ENCODE measurements around the gene CCDC169. TPM values are rescaled to one million over a fixed set of nuclear protein-coding genes. Genes with fewer than 3 reads are reported as not detected.

The CCDC169 gene
- total RNA-seq, 2 donors from 2014 or later, result not detected

DNA sequence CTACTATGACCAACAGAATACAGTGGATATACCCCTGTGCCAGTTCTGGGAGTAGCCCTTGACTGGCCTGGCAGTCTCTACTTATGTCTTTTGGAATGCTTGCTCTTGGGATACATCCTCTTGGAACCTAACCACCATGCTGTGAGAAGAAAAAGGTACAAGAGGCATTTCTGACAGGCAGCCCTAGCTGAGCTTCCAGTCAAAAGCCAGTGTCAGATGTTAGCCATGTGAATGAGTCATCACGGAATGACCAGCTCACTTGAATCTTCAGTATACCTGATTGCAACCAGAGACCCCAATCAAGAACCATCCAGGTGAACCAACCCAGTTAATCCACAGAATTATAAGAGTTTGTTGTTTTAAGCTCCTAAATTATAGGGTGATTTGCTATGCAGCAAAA is 4.1 kb downstream of the CCDC169 start:
- Histone ChIP-seq H3K9me3 (no peaks in the 10 kb centered on the region), H3K27me3 (replicated peaks; ENCODE audit: insufficient read depth) (no peaks in the 10 kb centered on the region), H3K27ac (no peak overlapping the region), H3K4me3 (no peak overlapping the region), H3K36me3 (no peaks in the 10 kb centered on the region), H3K4me1 (ENCODE audit: control insufficient read depth in 1 of 2, low read depth in 2 of 2) (peaks cover 4 to 11% of the 10 kb centered on the region in 2 donors)
- no peak for ATAC-seq (ENCODE audit: insufficient number of reproducible peaks, low FRiP score, low read depth)
- no peak for DNase-seq (ENCODE audit: low spot score)
- TF ChIP-seq, protein P1, sequence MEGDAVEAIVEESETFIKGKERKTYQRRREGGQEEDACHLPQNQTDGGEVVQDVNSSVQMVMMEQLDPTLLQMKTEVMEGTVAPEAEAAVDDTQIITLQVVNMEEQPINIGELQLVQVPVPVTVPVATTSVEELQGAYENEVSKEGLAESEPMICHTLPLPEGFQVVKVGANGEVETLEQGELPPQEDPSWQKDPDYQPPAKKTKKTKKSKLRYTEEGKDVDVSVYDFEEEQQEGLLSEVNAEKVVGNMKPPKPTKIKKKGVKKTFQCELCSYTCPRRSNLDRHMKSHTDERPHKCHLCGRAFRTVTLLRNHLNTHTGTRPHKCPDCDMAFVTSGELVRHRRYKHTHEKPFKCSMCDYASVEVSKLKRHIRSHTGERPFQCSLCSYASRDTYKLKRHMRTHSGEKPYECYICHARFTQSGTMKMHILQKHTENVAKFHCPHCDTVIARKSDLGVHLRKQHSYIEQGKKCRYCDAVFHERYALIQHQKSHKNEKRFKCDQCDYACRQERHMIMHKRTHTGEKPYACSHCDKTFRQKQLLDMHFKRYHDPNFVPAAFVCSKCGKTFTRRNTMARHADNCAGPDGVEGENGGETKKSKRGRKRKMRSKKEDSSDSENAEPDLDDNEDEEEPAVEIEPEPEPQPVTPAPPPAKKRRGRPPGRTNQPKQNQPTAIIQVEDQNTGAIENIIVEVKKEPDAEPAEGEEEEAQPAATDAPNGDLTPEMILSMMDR (IDR thresholded peaks at IDR 0.05), result no peak

DNA sequence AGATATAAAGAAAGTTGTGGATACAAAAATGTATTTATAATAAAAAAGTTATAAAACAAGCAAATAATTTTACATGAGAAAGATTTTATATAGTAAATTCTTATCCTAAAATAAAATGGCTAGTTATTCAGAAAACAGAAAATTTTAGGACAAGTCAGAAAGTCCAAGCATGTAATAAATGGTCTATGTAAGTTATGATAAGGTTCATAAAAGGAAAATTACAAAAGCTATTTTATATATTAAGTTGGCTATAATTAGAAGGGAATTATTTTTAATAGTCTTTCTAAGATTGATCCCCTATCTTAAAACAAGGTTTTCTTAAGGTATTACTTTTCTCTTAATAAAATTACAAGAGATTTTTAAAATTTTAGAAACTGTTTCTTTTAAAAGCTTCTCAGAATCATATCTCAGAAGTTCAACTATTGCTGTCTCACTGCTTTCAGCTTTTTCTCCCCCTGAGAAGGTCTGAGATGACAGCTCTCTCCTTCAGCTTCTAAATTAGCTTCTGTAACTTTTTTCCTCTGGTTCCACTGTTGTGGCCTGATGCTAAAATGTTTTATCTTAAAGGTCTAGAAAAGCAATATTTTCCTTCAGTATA is 8.7 kb downstream of the CCDC169 start:
- H3K4me3 ChIP-seq, result no peak overlapping the region
- no peak for DNase-seq (ENCODE audit: low spot score)
- no peaks in the 10 kb centered on the region for H3K27me3 ChIP-seq (replicated peaks; ENCODE audit: insufficient read depth)
- H3K27ac ChIP-seq, result no peak overlapping the region
- H3K9me3 ChIP-seq, result no peaks in the 10 kb centered on the region
- no peaks in the 10 kb centered on the region for H3K4me1 ChIP-seq (ENCODE audit: control insufficient read depth in 1 of 2, low read depth in 2 of 2)
- ATAC-seq (ENCODE audit: insufficient number of reproducible peaks, low FRiP score, low read depth), result no peak
- no peaks in the 10 kb centered on the region for H3K36me3 ChIP-seq
- TF ChIP-seq, protein P1 (IDR thresholded peaks at IDR 0.05), result no peak

DNA sequence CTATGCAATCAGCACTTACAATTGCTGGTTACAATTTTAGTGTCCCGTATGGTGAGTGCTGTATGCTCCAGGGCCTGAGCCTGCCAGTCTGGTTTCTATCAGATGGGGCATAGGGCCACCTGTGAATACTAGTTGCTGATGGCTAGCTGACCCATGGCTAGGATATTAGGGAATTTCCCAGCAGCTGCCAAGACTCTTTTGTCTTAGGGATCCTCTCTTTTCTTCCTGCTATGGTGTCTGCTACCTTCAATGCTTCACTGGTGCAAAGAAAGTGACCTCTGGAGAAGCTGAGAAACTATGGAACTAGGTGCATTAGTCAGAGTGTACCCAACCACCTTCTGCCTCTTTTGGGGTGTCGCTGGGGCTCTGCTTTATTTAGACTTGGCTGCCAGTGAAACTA is 11.6 kb downstream of the CCDC169 start:
- Histone ChIP-seq H3K4me1 (ENCODE audit: control insufficient read depth in 1 of 2, low read depth in 2 of 2) (no peaks in the 10 kb centered on the region), H3K27ac (no peak overlapping the region), H3K9me3 (no peaks in the 10 kb centered on the region), H3K27me3 (replicated peaks; ENCODE audit: insufficient read depth) (no peaks in the 10 kb centered on the region), H3K36me3 (no peaks in the 10 kb centered on the region), H3K4me3 (no peak overlapping the region)
- ATAC-seq (ENCODE audit: insufficient number of reproducible peaks, low FRiP score, low read depth) (no peak), DNase-seq (ENCODE audit: low spot score) (no peak)
- TF ChIP-seq, protein P1 (IDR thresholded peaks at IDR 0.05), result no peak

DNA sequence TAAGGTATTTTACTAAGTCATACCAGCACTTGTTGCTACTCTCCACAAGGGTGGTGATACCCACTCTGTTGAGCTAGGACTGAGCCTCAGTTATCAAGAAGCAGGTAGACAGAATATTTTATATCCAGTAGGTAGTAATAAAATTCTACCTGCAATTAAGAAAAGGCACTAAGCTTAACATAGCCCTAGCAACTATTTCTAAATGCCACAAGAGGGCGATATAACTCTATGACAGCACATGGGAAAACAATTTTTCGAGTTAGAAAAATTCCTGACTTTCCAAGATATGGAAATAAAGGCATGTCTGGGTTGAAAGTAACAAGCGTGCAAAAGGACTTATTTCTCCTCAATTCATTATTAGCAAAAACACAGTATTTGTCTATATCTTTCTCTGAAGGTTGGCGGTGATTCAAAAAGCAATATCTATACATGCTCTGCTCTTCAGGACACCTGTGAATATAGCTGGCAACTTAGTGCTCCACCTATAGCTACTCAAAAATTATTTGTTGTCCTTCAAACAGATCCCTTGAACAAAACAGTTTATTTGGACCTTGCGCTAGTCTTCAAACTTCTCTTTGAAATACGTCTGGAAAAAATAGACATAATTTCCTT is 14.7 kb downstream of the CCDC169 start:
- Histone ChIP-seq H3K36me3 (no peaks in the 10 kb centered on the region), H3K27ac (no peak overlapping the region), H3K4me1 (ENCODE audit: control insufficient read depth in 1 of 2, low read depth in 2 of 2) (no peaks in the 10 kb centered on the region), H3K9me3 (no peaks in the 10 kb centered on the region), H3K27me3 (replicated peaks; ENCODE audit: insufficient read depth) (no peaks in the 10 kb centered on the region), H3K4me3 (no peak overlapping the region)
- DNase-seq (ENCODE audit: low spot score) (no peak), ATAC-seq (ENCODE audit: insufficient number of reproducible peaks, low FRiP score, low read depth) (peak; percentile 37)
- TF ChIP-seq, protein P1 (IDR thresholded peaks at IDR 0.05), result peak; percentile 78

DNA sequence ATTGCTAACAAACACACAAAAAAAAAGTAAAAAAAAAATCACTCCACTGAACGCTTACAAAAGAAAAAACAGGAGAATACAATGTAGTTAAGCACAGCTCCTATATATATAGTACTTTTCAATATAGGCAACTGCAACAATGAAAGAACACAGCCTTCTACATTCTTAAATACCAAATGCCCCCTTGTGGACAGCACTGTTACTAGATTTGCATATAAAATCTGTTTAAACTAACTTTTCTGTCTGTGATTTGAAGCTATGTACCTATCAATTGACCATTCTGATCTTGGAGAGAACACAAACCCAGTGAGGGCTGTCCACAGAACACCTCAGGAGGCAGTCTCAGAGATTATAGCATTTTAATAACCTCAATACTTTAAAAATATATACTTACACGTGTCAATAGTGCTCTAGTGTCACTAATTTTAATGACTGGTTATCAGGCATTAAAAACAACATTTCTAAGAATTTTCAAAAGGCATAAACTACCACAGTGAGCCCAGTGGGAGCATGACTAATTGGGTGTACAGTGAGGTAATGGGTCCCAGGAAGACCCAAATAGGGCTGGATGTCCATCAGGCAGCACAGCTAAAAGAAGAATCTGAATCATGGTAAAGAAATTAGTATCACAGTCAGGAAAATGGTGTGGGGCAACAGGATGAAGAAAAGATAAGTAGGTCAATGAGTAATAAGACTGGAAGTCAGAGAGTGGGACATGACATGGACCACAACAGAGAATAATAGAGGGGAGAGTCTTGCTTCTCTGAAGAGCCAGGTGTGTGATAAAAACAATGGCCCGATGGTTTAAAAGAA is 22.2 kb downstream of the CCDC169 start:
- Histone ChIP-seq H3K27me3 (replicated peaks; ENCODE audit: insufficient read depth) (no peaks in the 10 kb centered on the region), H3K9me3 (no peaks in the 10 kb centered on the region), H3K4me3 (no peak overlapping the region), H3K27ac (no peak overlapping the region), H3K4me1 (ENCODE audit: control insufficient read depth in 1 of 2, low read depth in 2 of 2) (no peaks in the 10 kb centered on the region), H3K36me3 (no peaks in the 10 kb centered on the region)
- no peak for ATAC-seq (ENCODE audit: insufficient number of reproducible peaks, low FRiP score, low read depth)
- TF ChIP-seq, protein P1 (IDR thresholded peaks at IDR 0.05), result peak; percentile 57
- DNase-seq (ENCODE audit: low spot score), result no peak
